Type B pancreatic cell (in vitro differentiated cells): ENCODE results near the gene WFIKKN1. TPM values are rescaled to one million over a fixed set of nuclear protein-coding genes. Genes with fewer than 3 reads are reported as not detected.

Experiments used
- DNase-seq: peaks from one replicate; pipeline ENCODE4 v3.0.0; 2021; ENCODE audit warnings: mixed read lengths; ENCODE audit not compliant: unreplicated experiment; ENCODE audit errors: extremely low spot score
- H3K27ac Mint-ChIP-seq: 2 replicates; pipeline ENCODE4 v1.8.0; 2021; ENCODE audit warnings: mild to moderate bottlenecking, mixed read lengths
- H3K27me3 Mint-ChIP-seq: 2 replicates; pipeline ENCODE4 v1.8.0; 2021; ENCODE audit warnings: mixed read lengths
- H3K36me3 Mint-ChIP-seq: 2 replicates; pipeline ENCODE4 v1.8.0; 2021; ENCODE audit warnings: mixed read lengths
- H3K4me1 Mint-ChIP-seq: one replicate; pipeline ENCODE4 v1.8.0; 2021; ENCODE audit warnings: mixed read lengths; ENCODE audit not compliant: unreplicated experiment
- H3K4me3 Mint-ChIP-seq: 2 replicates; pipeline ENCODE4 v1.8.0; 2021; ENCODE audit warnings: mild to moderate bottlenecking, mixed read lengths
- H3K9me3 Mint-ChIP-seq: 2 replicates; pipeline ENCODE4 v1.8.0; 2021; ENCODE audit warnings: mixed read lengths
- total RNA-seq: library from RNA; stranded (reverse); gene quantifications from 2 replicates; pipeline ENCODE4 v1.2.1, GENCODE V29; 2021; ENCODE audit warnings: low replicate concordance
- TF ChIP-seq, protein P1 (sequence below): fragments of 200-600 bp; sonication (generic); conservative IDR thresholded peaks from 2 replicates; pipeline ENCODE4 v1.5.0; 2021; ENCODE audit warnings: antibody characterized with exemption, mild to moderate bottlenecking

The WFIKKN1 gene
- total RNA-seq, 1 donor from 2014 or later, result 9.0 TPM

DNA sequence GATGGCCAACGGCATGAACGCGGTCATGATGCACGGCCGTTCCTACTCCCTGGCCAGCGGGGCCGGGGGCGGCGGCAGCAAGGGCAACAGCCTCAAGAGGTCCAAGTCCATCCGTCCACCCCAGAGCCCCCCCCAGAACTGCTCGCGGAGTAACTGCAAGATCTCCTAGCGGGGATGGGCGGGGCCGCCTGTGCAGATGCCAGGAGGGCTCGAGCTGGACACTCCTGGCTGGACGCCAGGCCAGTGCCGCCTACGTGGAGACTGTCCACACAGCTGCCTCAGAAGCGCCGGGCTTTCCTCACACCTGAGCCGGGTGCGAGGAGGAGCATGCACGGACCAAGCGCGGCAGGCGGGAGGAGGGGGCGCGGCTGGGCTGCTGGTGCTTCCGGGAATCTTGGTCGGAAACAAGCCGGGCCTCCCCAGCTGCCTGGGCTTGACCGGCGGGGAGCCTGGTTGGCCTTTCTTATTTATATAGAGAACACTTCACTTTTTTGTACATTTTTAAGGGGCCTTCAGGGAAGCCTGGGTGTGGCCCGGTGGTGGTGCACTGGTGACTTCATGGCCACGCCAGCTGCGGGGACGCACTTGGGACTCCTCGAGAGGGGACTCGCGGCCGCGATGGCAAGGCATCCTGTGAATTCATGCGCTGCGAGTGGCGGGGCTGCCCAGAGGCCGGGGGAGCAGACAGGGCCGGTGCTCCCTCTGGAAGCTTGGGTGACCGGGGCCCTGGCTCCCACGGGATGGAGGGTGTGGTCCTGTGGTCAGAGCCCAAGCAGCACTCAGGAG is 3.1 kb upstream of the WFIKKN1 start:
- no peaks in the 10 kb centered on the region for H3K27me3 Mint-ChIP-seq
- H3K36me3 Mint-ChIP-seq, result no peaks in the 10 kb centered on the region
- TF ChIP-seq, protein P1, sequence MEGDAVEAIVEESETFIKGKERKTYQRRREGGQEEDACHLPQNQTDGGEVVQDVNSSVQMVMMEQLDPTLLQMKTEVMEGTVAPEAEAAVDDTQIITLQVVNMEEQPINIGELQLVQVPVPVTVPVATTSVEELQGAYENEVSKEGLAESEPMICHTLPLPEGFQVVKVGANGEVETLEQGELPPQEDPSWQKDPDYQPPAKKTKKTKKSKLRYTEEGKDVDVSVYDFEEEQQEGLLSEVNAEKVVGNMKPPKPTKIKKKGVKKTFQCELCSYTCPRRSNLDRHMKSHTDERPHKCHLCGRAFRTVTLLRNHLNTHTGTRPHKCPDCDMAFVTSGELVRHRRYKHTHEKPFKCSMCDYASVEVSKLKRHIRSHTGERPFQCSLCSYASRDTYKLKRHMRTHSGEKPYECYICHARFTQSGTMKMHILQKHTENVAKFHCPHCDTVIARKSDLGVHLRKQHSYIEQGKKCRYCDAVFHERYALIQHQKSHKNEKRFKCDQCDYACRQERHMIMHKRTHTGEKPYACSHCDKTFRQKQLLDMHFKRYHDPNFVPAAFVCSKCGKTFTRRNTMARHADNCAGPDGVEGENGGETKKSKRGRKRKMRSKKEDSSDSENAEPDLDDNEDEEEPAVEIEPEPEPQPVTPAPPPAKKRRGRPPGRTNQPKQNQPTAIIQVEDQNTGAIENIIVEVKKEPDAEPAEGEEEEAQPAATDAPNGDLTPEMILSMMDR, result no peak
- H3K4me3 Mint-ChIP-seq, result no peak overlapping the region
- no peak overlapping the region for H3K27ac Mint-ChIP-seq
- H3K9me3 Mint-ChIP-seq, result no peaks in the 10 kb centered on the region
- DNase-seq, result no peak
- peaks cover 15% of the 10 kb centered on the region for H3K4me1 Mint-ChIP-seq

DNA sequence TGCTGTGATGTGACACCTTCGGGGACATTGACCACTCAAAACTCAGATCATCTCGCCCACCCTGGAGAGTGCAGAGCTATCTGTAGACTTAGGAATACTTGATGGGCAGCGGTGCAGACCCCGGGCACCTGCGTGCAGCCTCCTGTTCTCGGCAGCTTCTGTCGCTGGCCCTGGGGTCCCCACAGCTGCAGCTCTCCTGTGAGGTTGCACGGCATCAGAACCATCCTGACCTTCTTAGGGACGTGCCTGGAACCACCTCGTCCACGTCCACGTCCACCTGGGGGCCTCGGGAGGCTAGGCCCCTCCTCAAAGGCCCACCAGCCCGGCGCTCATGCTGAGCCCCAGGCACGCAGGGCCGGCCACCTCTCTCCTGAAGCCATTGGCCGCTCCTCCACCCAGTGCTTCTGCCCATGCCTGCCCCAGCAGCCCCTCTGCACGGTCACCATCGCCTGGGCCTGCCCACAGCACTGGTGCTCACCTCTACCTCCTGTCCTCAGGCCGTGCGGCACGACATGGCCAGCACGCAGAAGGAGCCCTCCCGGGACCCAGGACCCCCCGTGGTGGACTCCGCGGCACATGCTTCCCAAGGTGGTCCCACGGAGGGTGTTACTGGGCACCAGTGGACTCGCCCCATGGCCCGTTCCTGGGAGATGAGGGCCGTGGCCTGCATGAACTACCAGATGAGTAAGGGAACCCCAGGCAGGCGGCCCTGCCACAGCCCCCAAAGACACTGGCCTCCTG is 2.3 kb upstream of the WFIKKN1 start:
- H3K36me3 Mint-ChIP-seq, result no peaks in the 10 kb centered on the region
- no peak overlapping the region for H3K27ac Mint-ChIP-seq
- H3K9me3 Mint-ChIP-seq, result no peaks in the 10 kb centered on the region
- DNase-seq, result no peak
- TF ChIP-seq, protein P1, result no peak
- H3K27me3 Mint-ChIP-seq, result no peaks in the 10 kb centered on the region
- H3K4me1 Mint-ChIP-seq, result peaks cover 15% of the 10 kb centered on the region
- no peak overlapping the region for H3K4me3 Mint-ChIP-seq

DNA sequence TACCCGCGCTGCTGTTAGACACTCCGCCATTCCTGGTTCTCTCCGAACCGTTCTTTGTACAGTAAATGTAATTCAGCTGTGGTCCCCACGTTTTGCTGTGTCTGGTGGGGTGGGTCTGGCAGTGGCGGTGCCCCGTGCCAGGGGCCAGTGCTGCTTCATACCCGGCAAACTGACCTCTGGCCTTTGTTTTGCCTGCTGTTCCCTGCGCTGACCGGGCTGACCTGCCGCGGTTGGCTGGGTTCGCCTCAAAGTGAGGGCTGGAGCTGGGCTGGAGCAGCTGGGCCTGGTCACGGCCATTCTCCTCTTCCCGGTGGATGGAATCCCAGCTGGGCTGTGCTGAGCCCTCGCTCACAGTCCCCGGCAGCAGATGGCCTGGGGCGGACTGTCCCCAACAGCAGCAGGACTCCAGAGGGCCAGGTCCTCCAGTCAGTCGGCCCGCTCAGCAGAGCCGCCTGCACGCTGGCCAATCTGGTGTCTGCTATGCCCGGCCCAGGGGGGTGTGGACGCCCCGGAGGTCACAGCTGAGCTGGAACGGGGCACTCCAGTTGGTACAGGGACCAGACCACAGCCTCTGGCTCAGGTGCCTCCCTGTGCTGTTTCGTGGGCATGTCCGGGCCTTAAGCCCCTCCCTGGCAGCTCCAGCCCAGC is 1.5 kb upstream of the WFIKKN1 start:
- peaks cover 9% of the 10 kb centered on the region for H3K4me1 Mint-ChIP-seq
- peak overlapping the region; percentile 9 for H3K4me3 Mint-ChIP-seq
- no peak for DNase-seq
- H3K27me3 Mint-ChIP-seq, result no peaks in the 10 kb centered on the region
- H3K36me3 Mint-ChIP-seq, result no peaks in the 10 kb centered on the region
- no peak overlapping the region for H3K27ac Mint-ChIP-seq
- no peaks in the 10 kb centered on the region for H3K9me3 Mint-ChIP-seq
- TF ChIP-seq, protein P1, result no peak

DNA sequence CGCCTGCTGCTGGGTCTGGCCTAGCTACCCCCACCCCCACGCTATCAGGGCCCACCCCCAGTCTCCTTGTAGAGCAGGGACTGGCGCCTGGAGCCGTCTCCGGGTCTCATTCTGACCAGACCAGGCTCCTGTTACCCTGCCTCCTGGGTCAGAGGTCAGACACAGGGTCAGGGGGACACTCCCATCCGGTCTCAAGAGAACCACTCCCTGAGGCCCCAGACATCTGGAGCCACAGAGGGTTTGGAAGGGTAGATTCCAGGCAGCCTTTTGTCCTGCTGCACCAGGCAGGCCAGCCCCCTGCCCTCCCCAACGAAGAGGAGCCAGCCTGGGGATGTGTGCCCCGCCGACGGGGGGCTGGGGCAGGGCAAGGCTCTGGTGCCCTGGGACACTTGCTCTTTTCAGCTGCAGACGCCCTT is 944 bp upstream of the WFIKKN1 start:
- Mint-ChIP-seq H3K27me3 (no peaks in the 10 kb centered on the region), H3K4me3 (peak overlapping the region; percentile 36), H3K4me1 (peaks cover 5% of the 10 kb centered on the region), H3K27ac (no peak overlapping the region), H3K9me3 (no peaks in the 10 kb centered on the region), H3K36me3 (no peaks in the 10 kb centered on the region)
- DNase-seq, result no peak
- TF ChIP-seq, protein P1, result no peak

DNA sequence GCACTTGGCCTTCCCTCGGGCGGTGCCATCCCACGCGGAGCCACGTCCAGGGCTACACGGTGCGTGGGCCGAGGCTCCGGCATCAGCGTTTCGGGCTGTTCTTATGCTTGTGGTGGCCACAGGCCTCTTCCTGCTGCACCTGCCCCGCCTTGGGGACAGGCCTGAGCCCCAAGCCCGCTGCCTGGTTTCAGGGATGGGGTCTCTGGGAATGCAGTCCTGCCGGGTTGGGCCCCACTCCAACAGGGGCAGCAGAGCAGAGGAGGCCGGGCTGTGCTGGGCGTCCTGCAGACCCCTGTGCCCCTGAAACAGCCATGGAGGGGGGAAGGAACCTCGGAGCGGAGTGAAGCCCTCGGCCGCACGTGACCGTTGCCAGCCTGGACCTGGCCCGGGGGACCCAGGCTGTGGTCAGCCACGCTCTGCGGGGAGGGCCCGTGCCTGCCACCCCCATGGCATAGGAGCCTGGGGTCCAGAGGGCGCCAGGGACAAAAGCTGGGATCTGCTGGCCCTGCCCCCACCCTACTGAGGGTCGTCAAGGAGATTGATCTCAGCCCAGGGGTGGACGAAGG is 453 bp upstream of the WFIKKN1 start:
- Mint-ChIP-seq H3K27me3 (no peaks in the 10 kb centered on the region), H3K9me3 (no peaks in the 10 kb centered on the region), H3K4me3 (no peak overlapping the region), H3K36me3 (no peaks in the 10 kb centered on the region), H3K27ac (no peak overlapping the region), H3K4me1 (peaks cover 5% of the 10 kb centered on the region)
- DNase-seq, result no peak
- TF ChIP-seq, protein P1, result no peak
